Pons (tissue), 1 donor: Measurements from ENCODE around the gene PCDHGA12.
A peak's percentile ranks its signal among the peaks of the same experiment; 100 is the strongest.
"Not testable (repeated sequence)": the region's sequence is repeated elsewhere in the genome, so short reads cannot be mapped to it uniquely, and the experiment has no call there.

Experiments
- DNase-seq: peaks from one replicate; pipeline ENCODE4 v3.0.0-alpha.2; 2016; ENCODE audit warnings: low spot score

Gene PCDHGA12

DNA sequence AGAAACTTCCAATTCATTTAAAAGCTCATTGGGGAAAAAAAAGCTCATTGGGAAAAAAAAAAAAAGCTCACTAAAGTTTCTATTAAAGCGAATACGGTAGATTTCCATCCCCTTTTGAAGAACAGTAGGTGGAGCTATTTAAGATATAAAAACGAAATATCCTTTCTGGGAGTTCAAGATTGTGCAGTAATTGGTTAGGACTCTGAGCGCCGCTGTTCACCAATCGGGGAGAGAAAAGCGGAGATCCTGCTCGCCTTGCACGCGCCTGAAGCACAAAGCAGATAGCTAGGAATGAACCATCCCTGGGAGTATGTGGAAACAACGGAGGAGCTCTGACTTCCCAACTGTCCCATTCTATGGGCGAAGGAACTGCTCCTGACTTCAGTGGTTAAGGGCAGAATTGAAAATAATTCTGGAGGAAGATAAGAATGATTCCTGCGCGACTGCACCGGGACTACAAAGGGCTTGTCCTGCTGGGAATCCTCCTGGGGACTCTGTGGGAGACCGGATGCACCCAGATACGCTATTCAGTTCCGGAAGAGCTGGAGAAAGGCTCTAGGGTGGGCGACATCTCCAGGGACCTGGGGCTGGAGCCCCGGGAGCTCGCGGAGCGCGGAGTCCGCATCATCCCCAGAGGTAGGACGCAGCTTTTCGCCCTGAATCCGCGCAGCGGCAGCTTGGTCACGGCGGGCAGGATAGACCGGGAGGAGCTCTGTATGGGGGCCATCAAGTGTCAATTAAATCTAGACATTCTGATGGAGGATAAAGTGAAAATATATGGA is at the start of gene PCDHGA12:
PCDHGA12 (plus strand) TSS at position 176 of the 782 bp plus-strand sequence; CDS start at position 429, 253 bp downstream.
- peak; percentile 69 for DNase-seq

DNA sequence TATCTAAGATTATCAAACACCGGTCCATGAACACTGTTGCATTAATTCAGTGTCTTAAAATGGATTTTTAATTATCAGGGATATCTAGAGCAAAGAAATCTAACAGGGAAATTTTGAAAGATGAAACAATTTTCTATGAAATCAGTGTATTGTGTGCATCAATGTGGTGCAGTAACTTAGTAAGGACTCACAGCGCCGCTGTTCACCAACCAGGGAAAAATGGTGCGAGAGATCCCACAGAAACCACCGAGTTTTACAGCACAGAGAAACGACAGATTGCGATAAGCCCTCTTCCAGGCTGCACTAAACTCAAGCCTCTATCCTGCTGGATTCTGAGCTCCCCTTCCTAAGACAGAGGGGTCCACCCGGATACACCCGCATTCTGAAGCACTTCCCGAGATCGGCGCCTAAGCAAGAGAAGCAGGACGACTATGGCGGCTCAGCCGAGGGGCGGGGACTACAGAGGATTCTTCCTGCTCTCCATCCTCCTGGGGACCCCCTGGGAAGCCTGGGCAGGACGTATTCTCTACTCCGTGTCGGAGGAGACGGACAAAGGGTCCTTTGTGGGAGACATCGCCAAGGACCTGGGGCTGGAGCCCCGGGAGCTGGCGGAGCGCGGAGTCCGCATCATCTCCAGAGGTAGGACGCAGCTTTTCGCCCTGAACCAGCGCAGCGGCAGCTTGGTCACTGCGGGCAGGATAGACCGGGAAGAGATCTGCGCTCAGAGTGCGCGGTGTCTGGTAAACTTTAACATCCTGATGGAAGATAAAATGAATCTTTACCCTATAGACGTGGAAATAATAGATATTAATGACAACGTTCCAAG is 47.6 kb upstream of the PCDHGA12 start, which contains the start of gene PCDHGA7:
PCDHGA7 (plus strand) TSS at position 274 of the 826 bp plus-strand sequence; CDS start at position 432, 158 bp downstream.
- DNase-seq: no peak

DNA sequence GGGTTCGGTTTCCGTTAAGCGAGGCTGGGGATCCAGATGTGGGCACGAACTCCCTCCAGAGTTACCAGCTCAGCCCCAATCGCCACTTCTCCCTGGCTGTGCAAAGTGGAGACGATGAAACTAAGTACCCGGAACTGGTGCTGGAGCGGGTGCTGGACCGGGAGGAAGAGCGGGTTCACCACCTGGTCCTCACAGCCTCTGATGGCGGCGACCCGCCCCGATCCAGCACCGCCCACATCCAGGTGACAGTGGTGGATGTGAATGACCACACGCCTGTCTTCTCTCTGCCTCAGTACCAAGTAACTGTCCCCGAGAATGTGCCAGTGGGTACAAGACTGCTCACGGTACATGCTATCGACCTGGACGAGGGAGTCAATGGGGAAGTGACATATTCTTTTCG is 47.0 kb upstream of the PCDHGA12 start:
- DNase-seq: no peak

DNA sequence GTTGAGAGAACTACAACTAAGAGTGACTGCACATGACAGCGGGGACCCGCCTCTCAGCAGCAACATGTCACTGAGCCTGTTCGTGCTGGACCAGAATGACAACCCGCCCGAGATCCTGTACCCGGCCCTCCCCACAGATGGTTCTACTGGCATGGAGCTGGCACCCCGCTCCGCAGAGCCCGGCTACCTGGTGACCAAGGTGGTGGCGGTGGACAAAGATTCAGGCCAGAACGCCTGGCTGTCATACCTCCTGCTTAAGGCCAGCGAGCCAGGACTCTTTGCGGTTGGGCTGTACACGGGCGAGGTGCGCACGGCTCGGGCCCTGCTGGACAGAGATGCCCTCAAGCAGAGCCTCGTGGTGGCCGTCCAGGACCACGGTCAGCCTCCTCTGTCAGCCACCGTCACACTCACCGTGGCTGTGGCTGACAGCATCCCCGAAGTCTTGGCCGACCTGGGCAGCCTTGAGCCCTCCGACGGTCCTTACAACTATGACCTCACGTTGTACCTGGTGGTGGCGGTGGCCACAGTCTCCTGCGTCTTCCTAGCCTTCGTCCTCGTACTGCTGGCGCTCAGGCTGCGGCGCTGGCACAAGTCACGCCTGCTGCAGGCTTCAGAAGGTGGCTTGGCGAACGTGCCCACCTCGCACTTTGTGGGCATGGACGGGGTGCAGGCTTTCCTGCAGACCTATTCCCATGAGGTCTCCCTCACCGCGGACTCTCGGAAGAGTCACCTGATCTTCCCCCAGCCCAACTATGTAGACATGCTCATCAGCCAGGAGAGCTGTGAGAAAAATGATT is 45.6 kb upstream of the PCDHGA12 start:
- no peak for DNase-seq

DNA sequence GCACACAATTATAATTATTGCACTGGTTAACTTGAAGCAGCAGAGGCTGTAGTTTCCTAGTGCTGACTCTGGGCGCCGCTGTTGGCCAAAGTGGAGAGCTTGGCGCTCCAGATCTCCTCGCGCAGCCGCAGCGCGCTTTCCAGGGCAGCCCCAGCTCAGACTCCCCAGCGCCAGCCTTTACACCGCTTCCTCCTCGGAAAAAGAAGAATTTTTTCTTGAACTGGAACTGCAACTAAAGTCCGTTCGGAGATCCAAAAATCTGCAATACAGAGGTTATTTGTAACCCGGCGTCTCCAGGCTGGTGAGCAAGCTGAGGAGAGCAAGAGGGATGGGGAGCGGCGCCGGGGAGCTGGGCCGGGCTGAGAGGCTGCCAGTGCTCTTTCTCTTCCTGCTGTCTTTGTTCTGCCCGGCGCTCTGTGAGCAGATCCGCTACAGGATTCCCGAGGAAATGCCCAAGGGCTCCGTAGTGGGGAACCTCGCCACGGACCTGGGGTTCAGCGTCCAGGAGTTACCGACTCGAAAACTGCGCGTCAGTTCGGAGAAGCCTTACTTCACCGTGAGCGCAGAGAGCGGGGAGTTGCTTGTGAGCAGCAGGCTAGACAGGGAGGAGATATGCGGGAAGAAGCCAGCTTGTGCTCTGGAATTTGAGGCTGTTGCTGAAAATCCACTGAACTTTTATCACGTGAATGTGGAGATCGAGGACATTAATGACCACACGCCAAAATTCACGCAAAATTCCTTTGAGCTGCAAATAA is 42.6 kb upstream of the PCDHGA12 start, which contains the start of gene PCDHGB4:
PCDHGB4 (plus strand) TSS at position 142 of the 755 bp plus-strand sequence; CDS start at position 329, 187 bp downstream.
- not testable (repeated sequence) for DNase-seq

DNA sequence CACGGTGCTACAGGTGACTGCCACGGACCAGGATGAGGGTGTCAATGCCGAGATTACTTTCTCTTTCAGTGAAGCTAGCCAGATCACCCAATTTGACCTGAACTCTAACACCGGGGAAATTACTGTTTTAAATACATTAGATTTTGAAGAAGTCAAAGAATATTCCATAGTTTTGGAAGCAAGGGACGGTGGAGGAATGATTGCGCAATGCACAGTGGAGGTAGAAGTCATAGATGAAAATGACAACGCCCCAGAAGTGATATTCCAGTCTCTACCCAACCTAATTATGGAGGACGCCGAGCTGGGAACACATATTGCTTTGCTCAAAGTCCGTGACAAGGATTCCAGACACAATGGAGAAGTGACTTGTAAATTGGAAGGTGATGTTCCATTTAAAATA is 41.6 kb upstream of the PCDHGA12 start:
- no peak for DNase-seq

DNA sequence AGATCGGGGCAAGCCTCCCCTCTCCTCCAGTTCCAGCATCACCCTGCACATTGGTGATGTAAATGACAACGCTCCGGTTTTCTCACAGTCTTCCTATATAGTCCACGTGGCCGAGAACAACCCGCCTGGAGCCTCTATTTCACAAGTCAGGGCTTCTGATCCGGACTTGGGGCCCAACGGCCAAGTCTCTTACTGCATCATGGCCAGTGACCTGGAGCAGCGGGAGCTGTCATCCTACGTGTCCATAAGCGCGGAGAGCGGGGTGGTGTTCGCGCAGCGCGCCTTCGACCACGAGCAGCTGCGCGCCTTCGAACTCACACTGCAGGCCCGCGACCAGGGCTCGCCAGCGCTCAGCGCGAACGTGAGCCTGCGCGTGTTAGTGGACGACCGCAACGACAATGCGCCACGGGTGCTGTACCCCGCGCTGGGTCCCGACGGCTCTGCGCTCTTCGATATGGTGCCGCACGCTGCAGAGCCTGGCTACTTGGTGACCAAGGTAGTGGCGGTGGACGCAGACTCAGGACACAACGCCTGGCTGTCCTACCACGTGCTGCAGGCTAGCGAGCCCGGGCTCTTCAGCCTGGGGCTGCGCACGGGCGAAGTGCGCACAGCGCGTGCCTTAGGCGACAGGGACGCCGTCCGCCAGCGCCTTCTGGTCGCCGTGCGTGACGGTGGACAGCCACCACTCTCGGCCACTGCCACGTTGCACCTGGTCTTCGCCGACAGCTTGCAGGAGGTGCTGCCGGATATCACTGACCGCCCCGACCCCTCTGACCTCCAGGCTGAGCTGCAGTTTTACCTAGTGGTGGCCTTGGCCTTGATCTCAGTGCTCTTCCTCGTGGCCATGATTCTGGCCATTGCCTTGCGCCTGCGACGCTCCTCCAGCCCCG is 40.9 kb upstream of the PCDHGA12 start:
- no peak for DNase-seq

DNA sequence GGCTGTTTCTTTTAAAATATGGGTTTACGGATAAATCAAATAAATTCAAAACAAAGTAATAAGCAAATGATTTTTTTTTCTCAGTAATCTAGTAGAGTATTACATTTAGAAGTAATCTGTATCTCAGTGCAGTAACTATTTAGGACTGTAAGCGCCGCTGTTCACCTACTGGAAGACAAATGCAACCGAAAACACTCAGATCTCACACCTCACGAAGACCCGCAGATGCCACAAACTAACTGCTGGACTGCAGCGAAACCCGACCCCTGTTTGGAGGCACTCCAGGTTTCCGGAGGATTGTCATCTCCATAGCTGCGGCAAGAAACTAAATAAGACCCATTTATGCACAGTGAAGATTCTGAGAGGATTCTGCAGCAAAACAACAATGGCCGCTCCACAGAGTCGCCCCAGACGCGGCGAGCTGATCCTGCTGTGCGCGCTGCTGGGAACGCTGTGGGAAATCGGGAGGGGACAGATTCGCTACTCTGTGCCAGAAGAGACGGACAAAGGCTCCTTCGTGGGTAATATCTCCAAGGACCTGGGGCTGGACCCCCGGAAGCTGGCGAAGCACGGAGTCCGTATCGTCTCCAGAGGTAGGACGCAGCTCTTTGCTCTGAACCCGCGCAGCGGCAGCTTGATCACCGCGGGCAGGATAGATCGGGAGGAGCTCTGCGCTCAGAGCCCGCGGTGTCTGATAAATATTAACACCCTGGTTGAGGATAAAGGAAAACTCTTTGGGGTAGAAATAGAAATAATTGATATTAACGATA is 37.7 kb upstream of the PCDHGA12 start, which contains the start of gene PCDHGA8:
PCDHGA8 (plus strand) TSS at position 205 of the 770 bp plus-strand sequence; CDS start at position 386, 181 bp downstream.
- DNase-seq: no peak

DNA sequence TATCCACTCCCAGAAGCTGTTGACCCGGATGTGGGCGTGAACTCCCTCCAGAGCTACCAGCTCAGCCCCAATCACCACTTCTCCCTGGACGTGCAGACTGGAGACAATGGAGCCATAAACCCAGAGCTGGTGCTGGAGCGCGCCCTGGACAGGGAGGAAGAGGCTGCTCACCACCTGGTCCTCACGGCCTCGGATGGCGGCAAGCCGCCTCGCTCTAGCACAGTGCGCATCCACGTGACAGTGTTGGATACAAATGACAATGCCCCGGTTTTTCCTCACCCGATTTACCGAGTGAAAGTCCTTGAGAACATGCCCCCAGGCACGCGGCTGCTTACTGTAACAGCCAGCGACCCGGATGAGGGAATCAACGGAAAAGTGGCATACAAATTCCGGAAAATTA is 37.0 kb upstream of the PCDHGA12 start:
- no peak for DNase-seq

DNA sequence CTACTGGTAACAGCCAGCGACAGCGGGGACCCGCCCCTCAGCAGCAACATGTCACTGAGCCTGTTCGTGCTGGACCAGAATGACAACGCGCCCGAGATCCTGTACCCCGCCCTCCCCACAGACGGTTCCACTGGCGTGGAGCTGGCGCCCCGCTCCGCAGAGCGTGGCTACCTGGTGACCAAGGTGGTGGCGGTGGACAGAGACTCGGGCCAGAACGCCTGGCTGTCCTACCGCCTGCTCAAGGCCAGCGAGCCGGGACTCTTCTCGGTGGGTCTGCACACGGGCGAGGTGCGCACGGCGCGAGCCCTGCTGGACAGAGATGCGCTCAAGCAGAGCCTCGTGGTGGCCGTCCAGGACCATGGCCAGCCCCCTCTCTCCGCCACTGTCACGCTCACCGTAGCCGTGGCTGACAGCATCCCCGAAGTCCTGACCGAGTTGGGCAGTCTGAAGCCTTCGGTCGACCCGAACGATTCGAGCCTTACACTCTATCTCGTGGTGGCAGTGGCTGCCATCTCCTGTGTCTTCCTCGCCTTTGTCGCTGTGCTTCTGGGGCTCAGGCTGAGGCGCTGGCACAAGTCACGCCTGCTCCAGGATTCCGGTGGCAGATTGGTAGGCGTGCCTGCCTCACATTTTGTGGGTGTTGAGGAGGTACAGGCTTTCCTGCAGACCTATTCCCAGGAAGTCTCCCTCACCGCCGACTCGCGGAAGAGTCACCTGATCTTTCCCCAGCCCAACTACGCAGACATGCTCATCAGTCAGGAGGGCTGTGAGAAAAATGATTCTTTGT is 35.7 kb upstream of the PCDHGA12 start:
- DNase-seq: not testable (repeated sequence)

DNA sequence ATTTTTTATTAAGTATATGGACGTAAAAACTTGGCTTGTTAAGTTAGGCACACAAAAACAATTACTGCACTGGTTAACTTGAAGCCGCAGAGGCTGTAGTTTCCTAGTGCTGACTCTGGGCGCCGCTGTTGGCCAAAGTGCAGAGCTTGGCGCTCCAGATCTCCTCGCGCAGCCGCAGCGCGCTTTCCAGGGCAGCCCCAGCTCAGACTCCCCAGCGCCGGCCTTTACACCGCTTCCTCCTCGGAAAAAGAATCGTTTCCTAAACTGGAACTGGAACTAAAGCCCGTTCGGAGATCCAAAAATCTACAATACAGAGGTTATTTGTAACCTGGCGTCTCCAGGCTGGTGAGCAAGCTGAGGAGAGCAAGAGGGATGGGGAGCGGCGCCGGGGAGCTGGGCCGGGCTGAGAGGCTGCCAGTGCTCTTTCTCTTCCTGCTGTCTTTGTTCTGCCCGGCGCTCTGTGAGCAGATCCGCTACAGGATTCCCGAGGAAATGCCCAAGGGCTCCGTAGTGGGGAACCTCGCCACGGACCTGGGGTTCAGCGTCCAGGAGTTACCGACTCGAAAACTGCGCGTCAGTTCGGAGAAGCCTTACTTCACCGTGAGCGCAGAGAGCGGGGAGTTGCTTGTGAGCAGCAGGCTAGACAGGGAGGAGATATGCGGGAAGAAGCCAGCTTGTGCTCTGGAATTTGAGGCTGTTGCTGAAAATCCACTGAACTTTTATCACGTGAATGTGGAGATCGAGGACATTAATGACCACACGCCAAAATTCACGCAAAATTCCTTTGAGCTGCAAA is 32.4 kb upstream of the PCDHGA12 start, which contains the start of gene PCDHGB5:
PCDHGB5 (plus strand) TSS at position 192 of the 796 bp plus-strand sequence; CDS start at position 373, 181 bp downstream.
- not testable (repeated sequence) for DNase-seq

DNA sequence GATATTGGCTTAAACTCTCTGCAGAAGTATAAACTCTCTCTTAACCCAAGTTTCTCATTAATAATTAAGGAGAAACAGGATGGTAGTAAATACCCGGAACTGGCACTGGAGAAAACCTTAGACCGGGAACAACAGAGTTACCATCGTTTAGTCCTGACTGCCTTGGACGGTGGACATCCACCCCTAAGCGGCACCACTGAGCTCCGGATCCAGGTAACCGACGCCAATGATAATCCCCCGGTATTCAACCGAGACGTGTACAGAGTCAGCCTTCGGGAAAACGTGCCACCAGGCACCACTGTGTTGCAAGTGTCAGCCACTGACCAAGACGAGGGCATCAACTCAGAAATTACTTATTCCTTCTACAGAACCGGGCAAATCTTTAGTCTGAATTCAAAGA is 31.7 kb upstream of the PCDHGA12 start:
- DNase-seq: no peak

DNA sequence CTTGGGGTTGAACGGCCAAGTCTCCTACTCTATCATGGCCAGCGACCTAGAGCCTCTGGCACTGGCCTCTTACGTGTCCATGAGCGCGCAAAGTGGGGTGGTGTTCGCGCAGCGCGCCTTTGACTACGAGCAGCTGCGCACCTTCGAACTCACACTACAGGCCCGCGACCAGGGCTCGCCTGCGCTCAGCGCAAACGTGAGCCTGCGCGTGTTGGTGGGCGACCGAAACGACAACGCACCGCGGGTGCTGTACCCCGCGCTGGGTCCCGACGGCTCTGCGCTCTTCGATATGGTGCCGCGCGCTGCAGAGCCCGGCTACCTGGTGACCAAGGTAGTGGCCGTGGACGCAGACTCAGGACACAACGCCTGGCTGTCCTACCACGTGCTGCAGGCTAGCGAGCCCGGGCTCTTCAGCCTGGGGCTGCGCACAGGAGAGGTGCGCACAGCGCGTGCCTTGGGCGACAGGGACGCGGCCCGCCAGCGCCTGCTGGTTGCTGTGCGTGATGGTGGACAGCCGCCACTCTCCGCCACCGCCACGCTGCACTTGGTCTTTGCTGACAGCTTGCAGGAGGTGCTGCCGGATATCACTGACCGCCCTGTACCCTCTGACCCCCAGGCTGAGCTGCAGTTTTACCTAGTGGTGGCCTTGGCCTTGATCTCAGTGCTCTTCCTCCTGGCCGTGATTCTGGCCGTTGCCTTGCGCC is 30.6 kb upstream of the PCDHGA12 start:
- no peak for DNase-seq

DNA sequence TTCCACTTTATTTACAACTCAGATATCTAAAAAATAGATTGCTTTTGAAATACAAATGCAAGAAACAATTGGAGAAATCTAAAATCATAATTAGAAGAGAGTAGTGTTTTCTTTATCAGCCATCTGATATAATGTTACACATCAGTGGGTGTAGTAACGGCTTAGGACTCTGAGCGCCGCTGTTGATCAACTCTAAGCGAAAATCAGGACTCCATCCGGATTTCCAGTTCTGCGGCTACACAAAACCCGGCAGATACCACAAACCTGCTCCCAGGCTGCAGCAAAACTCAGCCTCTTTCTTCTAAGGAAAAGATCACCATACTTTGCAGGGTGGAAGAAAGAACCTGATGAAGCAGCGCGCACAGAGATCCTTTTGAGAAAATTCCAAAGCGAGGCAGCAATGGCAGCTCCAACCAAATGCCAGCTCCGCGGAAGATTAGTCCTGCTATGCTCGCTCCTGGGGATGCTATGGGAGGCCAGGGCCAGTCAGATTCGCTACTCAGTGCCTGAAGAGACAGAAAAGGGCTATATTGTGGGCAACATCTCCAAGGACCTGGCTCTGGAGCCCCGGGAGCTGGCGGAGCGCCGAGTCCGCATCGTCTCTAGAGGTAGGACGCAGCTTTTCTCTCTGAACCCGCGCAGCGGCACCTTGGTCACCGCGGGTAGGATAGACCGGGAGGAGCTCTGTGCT is 27.6 kb upstream of the PCDHGA12 start, which contains the start of gene PCDHGA9:
PCDHGA9 (plus strand) TSS at position 226 of the 691 bp plus-strand sequence; CDS start at position 401, 175 bp downstream.
- DNase-seq: peak; percentile 8

DNA sequence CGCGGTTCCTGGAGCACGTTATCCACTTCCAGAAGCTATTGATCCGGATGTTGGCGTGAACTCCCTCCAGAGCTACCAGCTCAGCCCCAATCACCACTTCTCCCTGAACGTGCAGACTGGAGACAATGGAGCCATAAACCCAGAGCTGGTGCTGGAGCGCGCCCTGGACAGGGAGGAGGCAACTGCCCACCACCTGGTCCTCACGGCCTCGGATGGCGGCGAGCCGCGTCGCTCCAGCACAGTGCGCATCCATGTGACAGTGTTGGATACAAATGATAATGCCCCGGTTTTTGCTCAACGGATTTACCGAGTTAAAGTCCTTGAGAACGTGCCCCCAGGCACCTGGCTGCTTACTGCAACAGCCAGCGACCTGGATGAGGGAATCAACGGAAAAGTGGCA is 26.9 kb upstream of the PCDHGA12 start:
- DNase-seq: no peak
